GM19328 (cell line): Measurements from ENCODE around the gene FH.

Experiments
- ATAC-seq: cut with Tn5 transposase; IDR thresholded peaks from one replicate; pipeline ENCODE4 v1.9.1; 2021; ENCODE audit warnings: mild to moderate bottlenecking, moderate library complexity; ENCODE audit not compliant: unreplicated experiment

FH gene

DNA sequence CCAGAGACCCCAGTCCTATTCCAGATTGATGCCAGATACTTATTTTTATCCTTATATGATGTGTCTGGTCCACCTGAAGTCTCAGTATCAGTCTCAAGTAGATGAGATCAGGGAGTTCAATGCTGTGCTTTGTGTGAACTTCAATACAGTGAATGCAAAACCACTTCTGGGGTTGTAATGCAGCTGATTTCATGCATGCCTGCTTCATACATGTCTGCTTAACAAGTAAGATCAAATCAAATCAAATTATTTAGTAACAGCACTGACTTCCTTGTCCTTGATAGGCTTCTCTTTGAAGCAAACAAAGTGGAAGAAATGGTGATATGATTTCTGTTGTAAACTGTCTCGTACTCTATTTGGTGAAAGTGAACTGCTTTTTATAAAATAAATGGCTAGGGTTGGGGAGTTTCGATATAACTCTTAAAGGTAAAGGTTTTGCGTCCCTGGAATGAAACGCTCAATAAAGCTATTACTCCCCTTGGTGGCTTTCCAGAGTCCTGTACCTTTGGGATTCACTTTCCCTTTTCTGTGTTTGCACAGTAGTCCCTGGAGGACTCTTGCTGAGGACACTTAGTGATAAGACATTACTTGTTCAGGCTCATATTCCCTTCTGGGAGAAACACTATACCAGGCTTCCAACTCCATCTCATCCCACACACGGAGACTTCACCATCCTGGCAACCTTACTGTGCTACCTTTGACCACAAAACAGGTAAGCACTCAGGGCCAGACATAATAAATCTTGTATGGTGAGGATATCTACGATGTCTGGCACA, 59.3 kb downstream of the FH start:
- no peak for ATAC-seq

DNA sequence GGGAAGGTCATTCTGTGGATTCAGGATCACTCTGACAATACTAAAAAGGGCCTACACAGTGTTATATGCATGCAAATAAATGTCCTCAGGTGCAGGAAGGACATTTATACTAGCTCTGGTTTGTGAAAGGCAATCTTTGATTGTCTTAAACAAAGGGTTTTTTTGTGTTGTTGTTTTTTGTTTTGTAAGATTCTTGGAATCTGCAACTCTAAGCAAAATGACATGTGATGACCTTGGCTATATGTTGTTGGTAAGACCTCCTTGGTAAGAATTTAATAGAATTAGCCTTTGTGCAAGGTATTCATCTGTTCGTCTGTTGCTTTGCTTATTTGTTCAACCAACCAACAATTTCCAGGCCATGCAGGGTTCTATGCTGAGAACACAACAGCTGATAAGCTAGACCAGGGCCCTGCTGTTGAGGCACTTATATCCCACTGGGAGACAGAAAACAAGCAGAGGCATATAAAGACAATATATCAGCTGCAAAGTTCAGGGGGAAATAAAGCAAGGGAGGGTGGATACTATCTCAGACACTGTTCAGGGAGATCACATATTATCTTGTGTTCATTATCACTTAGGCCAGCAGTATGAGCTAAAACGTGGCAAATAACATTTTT, 60.3 kb downstream of the FH start:
- ATAC-seq: no peak

DNA sequence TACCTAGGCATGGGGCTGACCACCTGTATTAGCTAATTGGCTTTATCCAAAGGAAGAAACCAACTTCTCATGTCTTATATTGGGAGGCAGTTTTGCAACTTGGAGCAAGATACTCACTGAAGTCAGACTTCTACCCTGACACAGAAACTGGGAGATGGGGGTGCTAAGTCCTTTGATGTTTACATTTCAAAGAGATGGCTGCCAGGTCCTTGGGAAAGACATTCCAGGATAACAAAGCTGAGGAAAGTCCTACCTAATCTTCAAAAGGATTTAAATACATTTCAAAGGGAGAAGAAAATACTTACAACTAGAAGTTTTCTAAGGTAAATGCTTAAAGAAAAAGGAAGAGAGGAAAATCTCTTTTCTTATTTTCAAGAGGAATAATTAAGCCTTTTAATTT, 62.1 kb downstream of the FH start:
- ATAC-seq: no peak

DNA sequence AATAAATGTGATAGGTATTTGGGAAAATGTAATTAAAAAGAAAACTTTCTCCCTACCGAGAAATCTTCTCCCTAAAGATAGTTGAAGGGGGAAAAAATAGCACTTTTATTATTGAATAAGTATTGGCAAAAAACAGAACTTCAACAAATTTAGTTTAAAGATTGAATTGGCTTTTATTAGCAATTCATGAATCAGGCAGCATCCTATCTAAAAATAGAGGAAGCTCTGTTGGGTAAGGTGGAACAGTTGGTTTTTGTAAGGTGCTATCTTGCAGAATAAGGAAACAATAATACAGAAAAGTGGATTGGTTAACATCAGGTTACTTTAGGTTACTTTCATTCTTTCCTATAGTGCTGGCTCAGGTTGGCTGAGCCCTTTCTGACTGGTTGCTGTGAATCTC, 62.8 kb downstream of the FH start:
- ATAC-seq: no peak

DNA sequence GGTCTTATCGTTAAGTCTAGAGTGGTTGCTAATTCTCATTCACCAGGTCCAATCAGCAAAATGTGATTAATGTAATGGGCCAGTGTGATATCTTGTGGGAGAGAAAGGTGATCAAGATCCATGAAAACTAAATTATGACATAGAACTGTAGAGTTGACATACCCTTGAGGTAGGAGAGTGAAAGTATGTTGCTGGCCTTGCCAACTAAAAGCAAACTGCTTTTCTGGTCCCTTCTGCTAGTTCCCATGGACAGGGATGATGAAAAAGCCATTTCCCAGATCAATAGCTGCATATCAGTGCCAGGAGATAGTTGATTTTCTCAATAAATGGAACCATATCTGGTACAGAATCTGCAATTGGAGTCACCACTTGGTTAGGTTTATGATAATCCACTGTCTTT, 65.8 kb downstream of the FH start:
- ATAC-seq: no peak

DNA sequence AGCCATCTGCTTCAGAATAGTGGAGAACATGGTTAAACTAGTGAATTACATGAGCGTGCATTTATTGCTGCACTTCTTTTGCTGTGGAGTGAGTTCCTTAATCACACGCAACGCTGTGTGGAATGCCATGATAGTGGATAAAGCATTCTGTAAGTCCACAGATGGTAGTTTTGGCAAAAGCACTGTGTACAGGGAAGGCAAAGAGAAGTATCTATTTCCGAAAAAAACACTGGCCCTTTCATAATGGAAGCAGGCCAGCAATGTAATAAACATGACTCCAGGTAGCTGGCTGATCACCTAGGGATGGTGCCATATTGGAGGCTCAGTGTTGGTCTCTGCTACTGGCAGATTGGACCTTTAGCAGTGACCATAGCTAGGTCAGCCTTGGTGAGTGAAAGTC, 67.6 kb downstream of the FH start:
- no peak for ATAC-seq
